ENCODE results near the gene MTUS2. TPM values are rescaled to one million over a fixed set of nuclear protein-coding genes. Genes with fewer than 3 reads are reported as not detected.

The MTUS2 gene
- total and polyA plus RNA-seq, 2 experiments from 2014 or later, result 0.27 to 0.38 TPM

DNA sequence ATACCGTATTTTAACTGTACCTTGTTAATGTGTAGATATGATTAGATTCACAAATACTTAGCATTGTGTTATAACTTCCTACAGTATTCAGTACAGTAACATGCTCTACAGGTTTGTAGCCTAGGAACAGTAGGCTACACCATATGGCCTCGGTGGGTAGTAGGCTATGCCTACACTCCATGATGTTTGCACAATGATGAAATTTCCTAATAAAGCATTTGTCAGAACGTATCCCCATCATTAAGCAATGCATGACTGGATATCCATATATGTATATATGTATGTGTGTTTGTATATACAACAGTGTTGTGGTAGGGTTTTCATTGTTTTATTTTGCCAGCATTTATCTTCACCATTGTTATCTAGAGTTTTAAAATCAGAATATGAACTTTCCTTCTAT, 655.9 kb downstream of the MTUS2 start:
- Histone ChIP-seq H3K27me3 (ENCODE audit: insufficient read depth) (no peaks in the 10 kb centered on the region), H3K4me2 (no peak overlapping the region), H3K4me3 (no peak overlapping the region), H3K9me2 (ENCODE audit: insufficient read depth) (no peaks in the 10 kb centered on the region), H3K36me3 (ENCODE audit: insufficient read depth) (no peaks in the 10 kb centered on the region), H3K4me1 (ENCODE audit: insufficient read depth) (no peaks in the 10 kb centered on the region; the same call in 1 of the 2 replicates), H3F3A (replicated peaks; ENCODE audit: low read depth) (no peaks in the 10 kb centered on the region), H4K20me1 (replicated peaks; ENCODE audit: insufficient read depth) (no peaks in the 10 kb centered on the region), H2AFZ (no peak overlapping the region), H3K79me2 (replicated peaks; ENCODE audit: insufficient read depth) (no peaks in the 10 kb centered on the region), H3K27ac (ENCODE audit: low read depth) (no peak overlapping the region)
- no peak overlapping the region for H3K4me3 Mint-ChIP-seq
- peaks cover 4% of the 10 kb centered on the region for H3K27me3 Mint-ChIP-seq (ENCODE audit: insufficient read depth, low read depth, poor library complexity)
- no peak for ATAC-seq
- no peaks in the 10 kb centered on the region for H3K36me3 Mint-ChIP-seq (ENCODE audit: low read depth)
- no peak overlapping the region for H3K27ac Mint-ChIP-seq
- DNase-seq (ENCODE audit: low spot score), result no peak
- no peak for TF ChIP-seq NANOG (IDR thresholded peaks at IDR 0.05; ENCODE audit: borderline replicate concordance)
- no peak for TF ChIP-seq ZNF462 (CRISPR knock-in tag; IDR thresholded peaks at IDR 0.05)
- no peak for TF ChIP-seq EZH2phosphoT487 (IDR thresholded peaks at IDR 0.05; ENCODE audit: unreplicated experiment)
- TF ChIP-seq CREB1 (CRISPR knock-in tag; IDR thresholded peaks at IDR 0.05; ENCODE audit: low read depth), result no peak
- TF ChIP-seq ZNF114 (CRISPR knock-in tag; IDR thresholded peaks at IDR 0.05), result no peak
- TF ChIP-seq REST (IDR thresholded peaks at IDR 0.05; ENCODE audit: unreplicated experiment), result no peak
- TF ChIP-seq POLR2AphosphoS5 (IDR thresholded peaks at IDR 0.05; ENCODE audit: low read depth), result no peak
- TF ChIP-seq JUNB (IDR thresholded peaks at IDR 0.05; ENCODE audit: unreplicated experiment), result no peak
- H3K9me3 Mint-ChIP-seq, result no peaks in the 10 kb centered on the region
- H3K4me1 Mint-ChIP-seq, result peaks cover 3% of the 10 kb centered on the region; the same call in 2 of the 3 replicates
